Measurements from ENCODE around the gene IFNA2. TPM values are rescaled to one million over a fixed set of nuclear protein-coding genes. Genes with fewer than 3 reads are reported as not detected.

Gene IFNA2
- not detected in 5 replicates for total RNA-seq (2022; extraction: Qiagen RNA extraction; ENCODE audit: low read depth)

DNA sequence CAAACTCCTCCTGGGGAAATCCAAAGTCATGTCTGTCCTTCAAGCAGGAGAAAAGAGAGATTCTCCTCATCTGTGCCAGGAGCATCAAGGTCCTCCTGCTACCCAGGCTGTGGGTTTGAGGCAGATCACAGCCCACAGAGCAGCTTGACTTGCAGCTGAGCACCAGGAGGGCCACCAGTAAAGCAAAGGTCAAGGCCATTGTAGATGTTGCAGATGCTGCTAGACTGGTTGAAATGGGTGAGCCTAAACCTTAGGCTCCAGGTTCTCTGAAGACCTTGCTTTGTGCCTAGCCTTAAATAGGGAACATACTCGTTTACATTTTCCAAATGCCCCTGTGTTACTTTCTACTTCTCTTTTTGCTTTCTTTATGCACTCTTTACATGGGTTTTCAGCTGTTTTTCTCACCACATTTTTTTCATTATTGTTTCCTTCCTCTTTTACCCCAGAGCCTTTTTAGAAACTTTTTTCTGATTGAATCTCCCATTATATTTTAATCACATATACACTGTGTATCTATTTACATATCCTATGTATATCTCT, at the start of gene IFNA2:
IFNA2 (minus strand) TSS at position 268 of the 540 bp plus-strand sequence; CDS start at position 199, 69 bp downstream.

DNA sequence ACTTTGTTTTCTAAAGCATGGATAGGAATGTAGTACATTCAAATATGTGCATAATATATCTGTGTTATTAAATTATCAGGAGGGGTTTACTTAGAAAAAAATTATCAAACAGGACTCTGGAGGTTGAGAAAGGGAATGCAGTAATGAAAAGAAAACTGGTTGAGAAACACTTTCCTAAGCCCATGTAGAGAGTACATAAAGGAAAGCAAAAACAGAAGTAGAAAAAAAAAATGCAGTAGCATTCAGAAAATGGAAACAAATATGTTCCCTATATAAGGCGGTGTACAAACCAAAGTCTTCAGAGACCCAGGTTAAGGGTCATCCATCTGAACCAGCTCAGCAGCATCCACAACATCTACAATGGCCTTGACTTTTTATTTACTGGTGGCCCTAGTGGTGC, 23.6 kb upstream of the IFNA2 start, which contains the start of gene IFNA8:
IFNA8 (plus strand) TSS at position 301 of the 400 bp plus-strand sequence; CDS start at position 361, 60 bp downstream.

DNA sequence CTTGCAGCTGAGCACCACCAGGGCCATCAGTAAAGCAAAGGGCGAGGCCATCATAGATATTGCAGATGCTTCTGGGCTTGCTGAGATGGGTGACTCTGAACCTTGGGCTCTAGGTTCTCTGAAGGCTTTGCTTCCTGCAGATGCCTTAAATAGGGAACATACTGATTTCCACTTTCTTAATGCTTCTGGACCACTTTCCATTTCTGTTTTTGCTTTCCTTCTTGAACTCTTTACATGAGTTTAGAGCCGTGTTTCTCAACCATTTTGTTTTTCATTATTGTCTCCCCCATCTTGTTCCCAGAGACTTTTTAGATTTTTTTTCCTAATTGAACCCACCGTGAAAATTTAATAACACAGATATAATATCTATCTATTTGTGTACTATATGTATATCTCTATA, 17.2 kb downstream of the IFNA2 start, which contains the start of gene IFNA13:
IFNA13 (minus strand) TSS at position 101 of the 400 bp plus-strand sequence; CDS start at position 54, 47 bp downstream.

DNA sequence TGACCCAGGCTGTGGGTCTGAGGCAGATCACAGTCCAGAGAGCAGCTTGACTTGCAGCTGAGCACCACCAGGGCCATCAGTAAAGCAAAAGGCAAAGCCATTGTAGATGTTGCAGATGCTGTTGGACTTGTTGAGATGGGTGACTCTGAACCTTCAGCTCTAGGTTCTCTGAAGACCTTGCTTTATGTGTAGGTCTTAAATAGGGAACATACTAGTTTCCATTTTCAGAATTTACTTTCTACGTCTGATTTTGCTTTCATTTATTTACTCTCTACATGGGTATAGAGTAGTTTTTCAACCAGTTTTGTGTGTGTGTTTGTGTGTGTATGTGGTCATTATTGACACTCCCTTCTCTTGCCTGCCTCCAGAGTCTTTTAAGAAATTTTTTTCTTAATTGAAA, 34.4 kb downstream of the IFNA2 start, which contains the start of gene IFNA6:
IFNA6 (minus strand) TSS at position 101 of the 400 bp plus-strand sequence; CDS start at position 101, 0 bp downstream.

DNA sequence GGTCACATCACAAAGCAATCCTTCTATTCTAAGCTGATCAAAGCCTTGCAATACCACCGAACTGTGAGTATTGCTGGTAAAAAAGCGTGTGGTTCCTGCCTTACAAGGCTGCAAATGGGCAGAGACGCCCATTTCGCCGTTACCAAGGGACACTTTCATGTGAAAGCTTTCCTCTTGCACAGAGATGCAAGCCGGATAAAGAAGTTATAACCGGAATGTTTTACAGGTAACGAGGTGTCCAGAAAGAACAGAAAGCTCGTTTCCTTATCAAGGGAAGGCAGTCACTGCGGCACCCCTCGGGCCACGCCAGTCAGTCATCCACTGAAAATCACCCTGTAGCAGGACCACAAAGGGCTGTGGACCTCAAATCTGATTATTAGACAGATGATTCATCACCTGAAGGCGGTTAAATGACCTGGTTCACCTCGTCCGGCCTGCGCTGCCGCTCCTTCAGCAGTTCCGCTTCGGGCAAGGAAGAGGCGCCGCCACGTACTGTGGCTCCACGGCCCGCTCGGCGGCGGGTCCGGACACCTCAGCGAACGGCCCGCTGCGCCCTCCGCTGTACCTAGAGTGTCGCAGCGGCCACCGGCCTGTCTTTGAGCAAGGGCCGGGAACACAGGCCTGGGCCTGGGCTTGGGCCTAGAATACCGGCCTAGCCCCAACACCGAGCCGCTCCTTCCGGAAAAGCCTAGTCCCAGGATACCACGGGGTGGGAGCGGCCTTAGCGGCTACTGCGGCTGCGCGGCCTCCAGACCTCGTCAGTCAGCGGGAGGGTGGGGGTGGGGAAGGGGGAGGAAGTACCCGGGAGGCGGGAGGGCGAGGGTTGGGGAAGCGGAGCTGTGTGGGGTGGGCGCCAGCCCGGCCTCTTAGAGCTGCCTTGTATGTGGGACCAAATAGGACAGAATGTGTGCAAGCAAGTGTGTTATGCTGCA, 50.2 kb downstream of the IFNA2 start, which contains the start of gene KLHL9:
KLHL9 (minus strand) TSS at position 704 of the 932 bp plus-strand sequence; CDS start at position 159, 545 bp downstream.

Other genes starting within 250 kb of the IFNA2 start
- not detected in 5 replicates for gene IFNW1, start 243.6 kb downstream of the IFNA2 start, total RNA-seq (2022; extraction: Qiagen RNA extraction; ENCODE audit: low read depth)
- gene IFNA21, start 218.7 kb downstream of the IFNA2 start, total RNA-seq (2022; extraction: Qiagen RNA extraction; ENCODE audit: low read depth), result not detected in 5 replicates
- gene IFNA4, start 197.8 kb downstream of the IFNA2 start, total RNA-seq (2022; extraction: Qiagen RNA extraction; ENCODE audit: low read depth), result not detected in 5 replicates
- not detected in 5 replicates for gene IFNA7, start 183.2 kb downstream of the IFNA2 start, total RNA-seq (2022; extraction: Qiagen RNA extraction; ENCODE audit: low read depth)
- gene IFNA10, start 178.3 kb downstream of the IFNA2 start, total RNA-seq (2022; extraction: Qiagen RNA extraction; ENCODE audit: low read depth), result not detected in 5 replicates
- gene IFNA16, start 168.1 kb downstream of the IFNA2 start, total RNA-seq (2022; extraction: Qiagen RNA extraction; ENCODE audit: low read depth), result not detected in 5 replicates
- not detected in 5 replicates for gene IFNA17, start 157.2 kb downstream of the IFNA2 start, total RNA-seq (2022; extraction: Qiagen RNA extraction; ENCODE audit: low read depth)
- gene IFNA14, start 145.4 kb downstream of the IFNA2 start, total RNA-seq (2022; extraction: Qiagen RNA extraction; ENCODE audit: low read depth), result not detected in 5 replicates
- not detected in 5 replicates for gene IFNA5, start 80.1 kb downstream of the IFNA2 start, total RNA-seq (2022; extraction: Qiagen RNA extraction; ENCODE audit: low read depth)
- gene KLHL9, start 50.0 kb downstream of the IFNA2 start, total RNA-seq (2022; extraction: Qiagen RNA extraction; ENCODE audit: low read depth), result 14.4 to 18.7 TPM (median 16.7 TPM) in 5 replicates
- not detected in 5 replicates for gene IFNA6, start 34.5 kb downstream of the IFNA2 start, total RNA-seq (2022; extraction: Qiagen RNA extraction; ENCODE audit: low read depth)
- gene IFNA13, start 17.3 kb downstream of the IFNA2 start, total RNA-seq (2022; extraction: Qiagen RNA extraction; ENCODE audit: low read depth), result not detected in 5 replicates
- not detected in 5 replicates for gene IFNA8, start 23.7 kb upstream of the IFNA2 start, total RNA-seq (2022; extraction: Qiagen RNA extraction; ENCODE audit: low read depth)
- not detected in 5 replicates for gene IFNA1, start 55.0 kb upstream of the IFNA2 start, total RNA-seq (2022; extraction: Qiagen RNA extraction; ENCODE audit: low read depth)
- 1.6 to 3.3 TPM (median 2.3 TPM) in 5 replicates for gene IFNE, start 96.9 kb upstream of the IFNA2 start, total RNA-seq (2022; extraction: Qiagen RNA extraction; ENCODE audit: low read depth)

Data from A549 treated with CpdA at 1 μM for 4 hours (cell line).